ENCODE measurements around the gene UBAC2. TPM values are rescaled to one million over a fixed set of nuclear protein-coding genes. Genes with fewer than 3 reads are reported as not detected.

The UBAC2 gene
- total and polyA plus RNA-seq, 2 experiments from 2014 or later, result 78.2 to 83.1 TPM

DNA sequence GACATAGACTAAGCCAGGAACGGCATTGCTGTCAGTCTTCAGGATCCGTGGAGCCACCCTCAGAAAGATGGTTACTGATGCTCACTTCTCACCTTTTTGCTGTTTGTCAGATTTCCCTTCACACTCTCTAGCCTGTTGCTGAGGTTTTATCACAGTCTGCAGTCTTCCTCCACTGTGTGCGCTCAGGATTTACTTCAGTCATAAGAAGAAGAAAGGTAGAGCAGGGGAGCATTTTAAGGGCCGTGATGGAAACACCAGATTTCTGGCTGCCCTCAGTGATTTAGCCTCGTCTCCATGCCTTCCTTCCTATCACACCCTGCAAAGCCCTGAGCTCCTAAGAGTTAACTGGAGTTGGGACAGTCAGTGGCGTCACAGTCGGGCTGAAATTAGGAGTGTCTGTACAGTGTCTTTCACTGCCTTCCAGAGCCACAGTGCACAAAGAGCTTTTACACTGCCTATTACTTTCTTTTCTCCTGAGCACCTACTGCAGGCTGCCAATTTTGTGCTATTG lies 166.5 kb downstream of the UBAC2 start:
- no peak overlapping the region for H3K4me2 ChIP-seq
- H3K79me2 ChIP-seq, result no peaks in the 10 kb centered on the region
- no peak overlapping the region for H2AFZ ChIP-seq
- H4K20me1 ChIP-seq (ENCODE audit: insufficient read depth, poor library complexity, severe bottlenecking), result peaks cover 2% of the 10 kb centered on the region
- H3K9me3 ChIP-seq (ENCODE audit: low read depth), result no peaks in the 10 kb centered on the region
- no peaks in the 10 kb centered on the region for H3K4me1 ChIP-seq (ENCODE audit: insufficient read depth)
- 64% methylated on average over 7 of the region's 7 CpGs for WGBS (ENCODE audit: low lambda C conversion rate, missing lambda C conversion rate)
- no peak for DNase-seq (ENCODE audit: low spot score)
- no peak overlapping the region for H3K27ac ChIP-seq
- no peaks in the 10 kb centered on the region for H3K9me2 ChIP-seq (replicated peaks; ENCODE audit: insufficient read depth)
- no peaks in the 10 kb centered on the region for H3K36me3 ChIP-seq (replicated peaks; ENCODE audit: insufficient read depth, low read depth)
- no peak overlapping the region for H3K4me3 ChIP-seq
- TF ChIP-seq, protein P1, sequence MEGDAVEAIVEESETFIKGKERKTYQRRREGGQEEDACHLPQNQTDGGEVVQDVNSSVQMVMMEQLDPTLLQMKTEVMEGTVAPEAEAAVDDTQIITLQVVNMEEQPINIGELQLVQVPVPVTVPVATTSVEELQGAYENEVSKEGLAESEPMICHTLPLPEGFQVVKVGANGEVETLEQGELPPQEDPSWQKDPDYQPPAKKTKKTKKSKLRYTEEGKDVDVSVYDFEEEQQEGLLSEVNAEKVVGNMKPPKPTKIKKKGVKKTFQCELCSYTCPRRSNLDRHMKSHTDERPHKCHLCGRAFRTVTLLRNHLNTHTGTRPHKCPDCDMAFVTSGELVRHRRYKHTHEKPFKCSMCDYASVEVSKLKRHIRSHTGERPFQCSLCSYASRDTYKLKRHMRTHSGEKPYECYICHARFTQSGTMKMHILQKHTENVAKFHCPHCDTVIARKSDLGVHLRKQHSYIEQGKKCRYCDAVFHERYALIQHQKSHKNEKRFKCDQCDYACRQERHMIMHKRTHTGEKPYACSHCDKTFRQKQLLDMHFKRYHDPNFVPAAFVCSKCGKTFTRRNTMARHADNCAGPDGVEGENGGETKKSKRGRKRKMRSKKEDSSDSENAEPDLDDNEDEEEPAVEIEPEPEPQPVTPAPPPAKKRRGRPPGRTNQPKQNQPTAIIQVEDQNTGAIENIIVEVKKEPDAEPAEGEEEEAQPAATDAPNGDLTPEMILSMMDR (IDR thresholded peaks at IDR 0.05; ENCODE audit: poor library complexity), result no peak
- TF ChIP-seq EZH2 (IDR thresholded peaks at IDR 0.05; ENCODE audit: borderline replicate concordance) (no peak), EZH2phosphoT487 (IDR thresholded peaks at IDR 0.05; ENCODE audit: low read depth, severe bottlenecking, unreplicated experiment) (no peak)
- no peaks in the 10 kb centered on the region for H3K27me3 ChIP-seq

DNA sequence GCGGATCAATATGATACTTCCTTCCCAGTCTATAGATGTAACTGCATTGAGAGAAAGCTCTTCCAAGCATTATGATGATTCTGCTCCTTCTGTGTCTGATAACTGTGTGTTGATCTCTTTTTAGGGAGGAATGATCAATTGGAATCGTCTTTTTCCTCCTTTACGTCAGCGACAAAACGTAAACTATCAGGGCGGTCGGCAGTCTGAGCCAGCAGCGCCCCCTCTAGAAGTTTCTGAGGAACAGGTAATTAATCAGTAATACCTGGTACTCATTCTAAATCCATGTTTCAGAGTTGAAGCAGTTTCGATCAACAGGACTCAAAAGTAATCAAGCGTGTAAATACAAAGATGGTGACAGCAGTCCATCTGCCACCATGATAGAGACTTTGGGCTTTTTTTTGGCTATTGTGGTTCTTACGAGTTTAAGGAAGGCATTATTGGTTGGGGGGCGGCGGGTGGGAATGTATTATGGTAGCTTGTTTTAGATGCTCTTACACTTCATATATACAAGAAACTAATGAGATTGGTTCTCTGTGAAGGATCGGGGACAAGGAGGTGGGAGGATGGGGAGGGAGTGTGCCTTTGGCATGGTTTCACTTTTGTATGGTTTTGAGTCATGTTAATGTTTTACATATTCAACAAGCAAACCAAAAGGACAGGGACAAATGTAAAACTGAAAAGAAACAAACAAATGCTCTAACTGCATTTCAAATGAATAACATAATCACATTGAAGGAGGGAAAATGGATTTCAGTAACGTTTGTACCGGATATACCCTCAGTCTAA lies 167.2 kb downstream of the UBAC2 start:
- TF ChIP-seq, protein P1 (IDR thresholded peaks at IDR 0.05; ENCODE audit: poor library complexity), result no peak
- TF ChIP-seq EZH2phosphoT487 (IDR thresholded peaks at IDR 0.05; ENCODE audit: low read depth, severe bottlenecking, unreplicated experiment), result no peak
- no peak for TF ChIP-seq EZH2 (IDR thresholded peaks at IDR 0.05; ENCODE audit: borderline replicate concordance)
- Histone ChIP-seq H3K4me3 (no peak overlapping the region), H3K79me2 (no peaks in the 10 kb centered on the region), H3K4me1 (ENCODE audit: insufficient read depth) (no peaks in the 10 kb centered on the region), H3K9me2 (replicated peaks; ENCODE audit: insufficient read depth) (no peaks in the 10 kb centered on the region), H3K4me2 (no peak overlapping the region), H3K36me3 (replicated peaks; ENCODE audit: insufficient read depth, low read depth) (no peaks in the 10 kb centered on the region), H3K9me3 (ENCODE audit: low read depth) (no peaks in the 10 kb centered on the region), H2AFZ (no peak overlapping the region), H3K27ac (peak overlapping the region; percentile 36), H3K27me3 (no peaks in the 10 kb centered on the region), H4K20me1 (ENCODE audit: insufficient read depth, poor library complexity, severe bottlenecking) (peaks cover 2% of the 10 kb centered on the region)
- 91% methylated on average over 16 of the region's 16 CpGs for WGBS (ENCODE audit: low lambda C conversion rate, missing lambda C conversion rate)
- no peak for DNase-seq (ENCODE audit: low spot score)

DNA sequence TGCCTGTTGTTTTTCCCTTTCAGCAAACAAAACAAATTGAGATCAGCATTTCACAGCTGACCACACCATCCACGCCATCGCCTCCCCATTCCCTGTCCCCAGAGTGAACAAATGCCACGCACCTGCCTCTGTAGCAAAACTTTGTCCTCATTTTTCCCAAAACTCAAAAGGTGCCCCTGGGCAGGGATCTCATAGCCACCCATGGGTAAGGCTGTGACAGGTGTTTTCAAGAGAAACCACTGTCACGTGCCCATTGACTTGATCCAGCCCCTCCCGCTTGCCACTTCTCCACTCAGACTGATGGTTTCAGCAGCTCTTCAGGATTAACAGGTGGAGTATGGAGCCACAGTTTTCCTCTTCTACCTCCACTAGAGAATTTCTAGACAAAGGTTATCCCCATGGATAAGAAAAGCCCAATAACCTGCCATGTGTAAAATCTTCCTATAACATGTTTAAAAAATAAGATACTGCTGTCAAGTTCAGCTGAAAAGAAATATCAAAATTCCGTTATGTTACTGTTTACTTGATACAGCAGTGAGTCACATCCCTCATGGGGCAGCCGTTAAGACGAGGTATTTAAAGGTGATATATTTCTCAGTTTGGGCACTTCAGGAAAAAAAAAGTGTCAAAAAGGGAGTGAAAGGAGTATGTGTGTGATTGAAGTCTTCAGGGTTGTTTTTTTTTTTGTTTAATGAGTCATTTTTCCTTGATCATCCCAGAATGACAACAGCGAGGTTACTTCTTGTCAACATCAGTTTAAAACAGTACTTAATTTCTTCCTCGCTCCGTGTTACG lies 170.0 kb downstream of the UBAC2 start:
- no peaks in the 10 kb centered on the region for H3K4me1 ChIP-seq (ENCODE audit: insufficient read depth)
- H3K79me2 ChIP-seq, result no peaks in the 10 kb centered on the region
- no peak overlapping the region for H3K4me2 ChIP-seq
- TF ChIP-seq EZH2 (IDR thresholded peaks at IDR 0.05; ENCODE audit: borderline replicate concordance) (no peak), EZH2phosphoT487 (IDR thresholded peaks at IDR 0.05; ENCODE audit: low read depth, severe bottlenecking, unreplicated experiment) (no peak)
- TF ChIP-seq, protein P1 (IDR thresholded peaks at IDR 0.05; ENCODE audit: poor library complexity), result no peak
- H4K20me1 ChIP-seq (ENCODE audit: insufficient read depth, poor library complexity, severe bottlenecking), result no peaks in the 10 kb centered on the region
- WGBS (ENCODE audit: low lambda C conversion rate, missing lambda C conversion rate), result 96% methylated on average over 12 of the region's 12 CpGs
- no peaks in the 10 kb centered on the region for H3K9me2 ChIP-seq (replicated peaks; ENCODE audit: insufficient read depth)
- no peak overlapping the region for H3K4me3 ChIP-seq
- H3K27me3 ChIP-seq, result no peaks in the 10 kb centered on the region
- H3K9me3 ChIP-seq (ENCODE audit: low read depth), result no peaks in the 10 kb centered on the region
- DNase-seq (ENCODE audit: low spot score), result no peak
- no peaks in the 10 kb centered on the region for H3K36me3 ChIP-seq (replicated peaks; ENCODE audit: insufficient read depth, low read depth)
- no peak overlapping the region for H2AFZ ChIP-seq
- no peak overlapping the region for H3K27ac ChIP-seq

All from hepatocyte (in vitro differentiated cells).